Ishikawa (cell line): ENCODE measurements around the gene C3orf52.

ENCODE experiments used
- CEBPB ChIP-seq: IDR thresholded peaks from 2 replicates; pipeline ENCODE4 v1.6.1; 2012
- CREB1 ChIP-seq: IDR thresholded peaks from 2 replicates; pipeline ENCODE4 v1.6.1; 2012; ENCODE audit warnings: low read depth
- EGR1 ChIP-seq: IDR thresholded peaks from 2 replicates; pipeline ENCODE4 v1.6.1; 2012
- EP300 ChIP-seq: IDR thresholded peaks from 2 replicates; pipeline ENCODE4 v1.6.1; 2012; ENCODE audit warnings: borderline replicate concordance
- FOXM1 ChIP-seq: IDR thresholded peaks from 2 replicates; pipeline ENCODE4 v1.6.1; 2012; ENCODE audit warnings: low read depth, borderline replicate concordance
- RAD21 ChIP-seq: IDR thresholded peaks from 2 replicates; pipeline ENCODE4 v1.6.1; 2012; ENCODE audit warnings: low read depth
- REST ChIP-seq: IDR thresholded peaks from 2 replicates; pipeline ENCODE4 v1.6.1; 2012; ENCODE audit warnings: low read depth, mild to moderate bottlenecking
- TAF1 ChIP-seq: IDR thresholded peaks from 2 replicates; pipeline ENCODE4 v1.6.1; 2012; ENCODE audit warnings: low read depth, mild to moderate bottlenecking
- TCF12 ChIP-seq: IDR thresholded peaks from 2 replicates; pipeline ENCODE4 v1.6.1; 2012; ENCODE audit warnings: low read depth
- USF1 ChIP-seq: IDR thresholded peaks from 2 replicates; pipeline ENCODE4 v1.6.1; 2012
- ZBTB7A ChIP-seq: IDR thresholded peaks from 2 replicates; pipeline ENCODE4 v1.6.1; 2012; ENCODE audit warnings: low read depth

GRCh38 chr3:112136046-112136445 is 49.9 kb downstream of the C3orf52 start:
- no peak for TF ChIP-seq FOXM1
- TF ChIP-seq RAD21: no peak
- no peak for TF ChIP-seq EP300
- no peak for TF ChIP-seq TAF1
- TF ChIP-seq EGR1: no peak
- no peak for TF ChIP-seq CREB1
- TF ChIP-seq USF1: no peak
- no peak for TF ChIP-seq CEBPB
- TF ChIP-seq ZBTB7A: no peak
- no peak for TF ChIP-seq REST
- no peak for TF ChIP-seq TCF12
